ENCODE results near the gene AOAH.

Gene AOAH

GRCh38 chr7:36723951-36724664, at the start of gene AOAH:
TSS of gene AOAH (minus strand) at chr7:36724494. CDS start at chr7:36724148, 346 bp downstream.
- Histone ChIP-seq H3K27ac (ENCODE audit: low read depth, low read length) (no peak within 1 kb of the TSS), H3K9ac (ENCODE audit: low read length) (no peak within 1 kb of the TSS), H3K4me3 (ENCODE audit: low read depth in 1 of 2, low read length in 2 of 2) (no peak within 1 kb of the TSS), H3K4me1 (ENCODE audit: insufficient read depth, low read length) (no peaks in the 10 kb centered on the region), H3K9me3 (ENCODE audit: low read length) (no peaks in the 10 kb centered on the region), H3K27me3 (ENCODE audit: control insufficient read depth in 1 of 2, insufficient read depth in 2 of 2, low read length in 2 of 2) (no peaks in the 10 kb centered on the region), H3K36me3 (ENCODE audit: insufficient read depth, low read length) (no peaks in the 10 kb centered on the region)

GRCh38 chr7:36766451-36766850, 42.2 kb upstream of the AOAH start:
- Histone ChIP-seq H3K27ac (ENCODE audit: low read depth, low read length) (no peak overlapping the region), H3K36me3 (ENCODE audit: insufficient read depth, low read length) (no peaks in the 10 kb centered on the region), H3K4me3 (ENCODE audit: low read depth in 1 of 2, low read length in 2 of 2) (no peak overlapping the region), H3K27me3 (ENCODE audit: control insufficient read depth in 1 of 2, insufficient read depth in 2 of 2, low read length in 2 of 2) (no peaks in the 10 kb centered on the region), H3K4me1 (ENCODE audit: insufficient read depth, low read length) (no peaks in the 10 kb centered on the region), H3K9ac (ENCODE audit: low read length) (no peak overlapping the region), H3K9me3 (ENCODE audit: low read length) (no peaks in the 10 kb centered on the region)

GRCh38 chr7:36765605-36766004, 41.3 kb upstream of the AOAH start:
- Histone ChIP-seq H3K9ac (ENCODE audit: low read length) (no peak overlapping the region), H3K36me3 (ENCODE audit: insufficient read depth, low read length) (no peaks in the 10 kb centered on the region)

GRCh38 chr7:36764929-36765328, 40.6 kb upstream of the AOAH start:
- Histone ChIP-seq H3K9ac (ENCODE audit: low read length) (no peak overlapping the region), H3K9me3 (ENCODE audit: low read length) (no peaks in the 10 kb centered on the region), H3K27ac (ENCODE audit: low read depth, low read length) (no peak overlapping the region), H3K27me3 (ENCODE audit: control insufficient read depth in 1 of 2, insufficient read depth in 2 of 2, low read length in 2 of 2) (no peaks in the 10 kb centered on the region), H3K4me3 (ENCODE audit: low read depth in 1 of 2, low read length in 2 of 2) (no peak overlapping the region), H3K4me1 (ENCODE audit: insufficient read depth, low read length) (no peaks in the 10 kb centered on the region), H3K36me3 (ENCODE audit: insufficient read depth, low read length) (no peaks in the 10 kb centered on the region)

More at GRCh38 chr7:36765605-36766004, 41.3 kb upstream of the AOAH start:
- Histone ChIP-seq H3K4me3 (ENCODE audit: low read depth in 1 of 2, low read length in 2 of 2) (no peak overlapping the region), H3K27me3 (ENCODE audit: control insufficient read depth in 1 of 2, insufficient read depth in 2 of 2, low read length in 2 of 2) (no peaks in the 10 kb centered on the region), H3K9me3 (ENCODE audit: low read length) (no peaks in the 10 kb centered on the region), H3K4me1 (ENCODE audit: insufficient read depth, low read length) (no peaks in the 10 kb centered on the region), H3K27ac (ENCODE audit: low read depth, low read length) (no peak overlapping the region)

- H3K36me3 ChIP-seq (ENCODE audit: insufficient read depth, low read length): no peaks in the 10 kb centered on the region
- H3K9me3 ChIP-seq (ENCODE audit: low read length): no peaks in the 10 kb centered on the region
- H3K4me1 ChIP-seq (ENCODE audit: insufficient read depth, low read length): no peaks in the 10 kb centered on the region
- no peaks in the 10 kb centered on the region for H3K27me3 ChIP-seq (ENCODE audit: control insufficient read depth in 1 of 2, insufficient read depth in 2 of 2, low read length in 2 of 2)
- H3K27ac ChIP-seq (ENCODE audit: low read depth, low read length): no peak overlapping the region
- H3K9ac ChIP-seq (ENCODE audit: low read length): no peak overlapping the region
- H3K4me3 ChIP-seq (ENCODE audit: low read depth in 1 of 2, low read length in 2 of 2): no peak overlapping the region
These were observed 39.0 kb upstream of the AOAH start for GRCh38 chr7:36763132-36763816.

- Histone ChIP-seq H3K9ac (ENCODE audit: low read length) (no peak overlapping the region), H3K27ac (ENCODE audit: low read depth, low read length) (no peak overlapping the region), H3K4me3 (ENCODE audit: low read depth in 1 of 2, low read length in 2 of 2) (no peak overlapping the region), H3K36me3 (ENCODE audit: insufficient read depth, low read length) (no peaks in the 10 kb centered on the region), H3K27me3 (ENCODE audit: control insufficient read depth in 1 of 2, insufficient read depth in 2 of 2, low read length in 2 of 2) (no peaks in the 10 kb centered on the region), H3K9me3 (ENCODE audit: low read length) (no peaks in the 10 kb centered on the region), H3K4me1 (ENCODE audit: insufficient read depth, low read length) (no peaks in the 10 kb centered on the region)
These were observed 38.1 kb upstream of the AOAH start for GRCh38 chr7:36762394-36762793.

GRCh38 chr7:36761835-36762234, 37.5 kb upstream of the AOAH start:
- Histone ChIP-seq H3K27me3 (ENCODE audit: control insufficient read depth in 1 of 2, insufficient read depth in 2 of 2, low read length in 2 of 2) (no peaks in the 10 kb centered on the region), H3K4me3 (ENCODE audit: low read depth in 1 of 2, low read length in 2 of 2) (no peak overlapping the region), H3K27ac (ENCODE audit: low read depth, low read length) (no peak overlapping the region), H3K9me3 (ENCODE audit: low read length) (no peaks in the 10 kb centered on the region), H3K36me3 (ENCODE audit: insufficient read depth, low read length) (no peaks in the 10 kb centered on the region), H3K9ac (ENCODE audit: low read length) (no peak overlapping the region), H3K4me1 (ENCODE audit: insufficient read depth, low read length) (no peaks in the 10 kb centered on the region)

- no peaks in the 10 kb centered on the region for H3K4me1 ChIP-seq (ENCODE audit: insufficient read depth, low read length)
- no peaks in the 10 kb centered on the region for H3K9me3 ChIP-seq (ENCODE audit: low read length)
- no peak overlapping the region for H3K4me3 ChIP-seq (ENCODE audit: low read depth in 1 of 2, low read length in 2 of 2)
- no peaks in the 10 kb centered on the region for H3K36me3 ChIP-seq (ENCODE audit: insufficient read depth, low read length)
- H3K9ac ChIP-seq (ENCODE audit: low read length): no peak overlapping the region
- no peak overlapping the region for H3K27ac ChIP-seq (ENCODE audit: low read depth, low read length)
- no peaks in the 10 kb centered on the region for H3K27me3 ChIP-seq (ENCODE audit: control insufficient read depth in 1 of 2, insufficient read depth in 2 of 2, low read length in 2 of 2)
These were observed 36.8 kb upstream of the AOAH start for GRCh38 chr7:36760856-36761762.

- Histone ChIP-seq H3K4me3 (ENCODE audit: low read depth in 1 of 2, low read length in 2 of 2) (no peak overlapping the region), H3K9me3 (ENCODE audit: low read length) (no peaks in the 10 kb centered on the region), H3K4me1 (ENCODE audit: insufficient read depth, low read length) (no peaks in the 10 kb centered on the region), H3K27ac (ENCODE audit: low read depth, low read length) (no peak overlapping the region), H3K36me3 (ENCODE audit: insufficient read depth, low read length) (no peaks in the 10 kb centered on the region), H3K27me3 (ENCODE audit: control insufficient read depth in 1 of 2, insufficient read depth in 2 of 2, low read length in 2 of 2) (no peaks in the 10 kb centered on the region), H3K9ac (ENCODE audit: low read length) (no peak overlapping the region)
These were observed 34.6 kb upstream of the AOAH start for GRCh38 chr7:36758879-36759278.

GRCh38 chr7:36755484-36755883, 31.2 kb upstream of the AOAH start:
- Histone ChIP-seq H3K4me1 (ENCODE audit: insufficient read depth, low read length) (no peaks in the 10 kb centered on the region), H3K4me3 (ENCODE audit: low read depth in 1 of 2, low read length in 2 of 2) (no peak overlapping the region), H3K27ac (ENCODE audit: low read depth, low read length) (no peak overlapping the region), H3K9ac (ENCODE audit: low read length) (no peak overlapping the region), H3K27me3 (ENCODE audit: control insufficient read depth in 1 of 2, insufficient read depth in 2 of 2, low read length in 2 of 2) (no peaks in the 10 kb centered on the region), H3K9me3 (ENCODE audit: low read length) (no peaks in the 10 kb centered on the region), H3K36me3 (ENCODE audit: insufficient read depth, low read length) (no peaks in the 10 kb centered on the region)

- H3K9me3 ChIP-seq (ENCODE audit: low read length): no peaks in the 10 kb centered on the region
- no peaks in the 10 kb centered on the region for H3K27me3 ChIP-seq (ENCODE audit: control insufficient read depth in 1 of 2, insufficient read depth in 2 of 2, low read length in 2 of 2)
- no peaks in the 10 kb centered on the region for H3K4me1 ChIP-seq (ENCODE audit: insufficient read depth, low read length)
- no peak overlapping the region for H3K9ac ChIP-seq (ENCODE audit: low read length)
- H3K4me3 ChIP-seq (ENCODE audit: low read depth in 1 of 2, low read length in 2 of 2): no peak overlapping the region
- H3K36me3 ChIP-seq (ENCODE audit: insufficient read depth, low read length): no peaks in the 10 kb centered on the region
- no peak overlapping the region for H3K27ac ChIP-seq (ENCODE audit: low read depth, low read length)
These were observed 27.9 kb upstream of the AOAH start for GRCh38 chr7:36752026-36752711.
